IMR-90 (cell line): Measurements from ENCODE around the gene CXorf38. TPM values are rescaled to one million over a fixed set of nuclear protein-coding genes. Genes with fewer than 3 reads are reported as not detected.

Source experiments
- ATAC-seq: fragments of 200-7000 bp; cut with Tn5 transposase; 2 replicates; pipeline ENCODE4 v1.9.1; 2020; ENCODE audit warnings: low read depth, mild to moderate bottlenecking, moderate library complexity
- BruUV-seq: library from RNA; stranded (reverse); fragments of 400-500 nt; replicated peaks from 2 replicates; lab custom pipeline; 2021; lab: Mats Ljungman, UMichigan
- CTCF ChIA-PET: fragments of 300-600 bp; formaldehyde crosslinking; extraction: SDS; loops from one replicate; lab custom pipeline; 2021; ENCODE audit warnings: antibody characterized with exemption; lab: Yijun Ruan, JAX
- POLR2A ChIA-PET: fragments of 300-600 bp; sonication (Branson Sonifier 250); formaldehyde crosslinking; loops from one replicate; lab custom pipeline; 2022; ENCODE audit warnings: antibody characterized with exemption; ENCODE audit not compliant: unreplicated experiment; lab: Charles Lee
- DNase-seq: peaks from one replicate; pipeline ENCODE4 v3.0.0; 2013
- H2AFZ ChIP-seq: replicated peaks from 2 replicates; pipeline ENCODE3; 2013; ENCODE audit warnings: low read length, mild to moderate bottlenecking; ENCODE audit not compliant: poor library complexity
- H2AK5ac ChIP-seq: 2 replicates; pipeline ENCODE4 v1.6.1; 2013; ENCODE audit warnings: low read depth, low read length, inconsistent platforms
- H2AK9ac ChIP-seq: replicated peaks from 2 replicates; pipeline ENCODE3; 2013; ENCODE audit warnings: mild to moderate bottlenecking, low read depth, low read length, moderate library complexity; ENCODE audit not compliant: poor library complexity
- H2BK120ac ChIP-seq: 2 replicates; pipeline ENCODE4 v1.6.1; 2013; ENCODE audit warnings: low read depth, low read length, inconsistent platforms
- H2BK15ac ChIP-seq: 3 replicates; pipeline ENCODE4 v1.6.1; 2013; ENCODE audit warnings: low read depth, low read length, inconsistent platforms
- H2BK20ac ChIP-seq: 2 replicates; pipeline ENCODE4 v1.6.1; 2013; ENCODE audit warnings: low read depth, mild to moderate bottlenecking, inconsistent platforms, low read length, moderate library complexity
- H2BK5ac ChIP-seq: 2 replicates; pipeline ENCODE4 v1.6.1; 2013; ENCODE audit warnings: mild to moderate bottlenecking, low read depth, low read length, inconsistent platforms; ENCODE audit not compliant: poor library complexity, severe bottlenecking
- H3K14ac ChIP-seq: replicated peaks from 2 replicates; pipeline ENCODE4 v1.6.1; 2013; ENCODE audit warnings: low read depth, low read length, inconsistent platforms
- H3K18ac ChIP-seq: 2 replicates; pipeline ENCODE4 v1.6.1; 2013; ENCODE audit warnings: low read depth, low read length, control low read depth
- H3K23ac ChIP-seq: 2 replicates; pipeline ENCODE4 v1.6.1; 2013; ENCODE audit warnings: low read depth, low read length, inconsistent platforms
- H3K27ac ChIP-seq: 2 replicates; pipeline ENCODE4 v1.5.1; 2013; ENCODE audit warnings: mild to moderate bottlenecking, control low read depth, low read length; ENCODE audit not compliant: insufficient read depth
- H3K27me3 ChIP-seq: 2 replicates; pipeline ENCODE4 v1.6.1; 2013; ENCODE audit warnings: low read length; ENCODE audit not compliant: control insufficient read depth, insufficient read depth
- H3K36me3 ChIP-seq: 2 replicates; pipeline ENCODE4 v1.6.1; 2013; ENCODE audit warnings: low read length, mixed read lengths; ENCODE audit not compliant: control insufficient read depth, insufficient read depth
- H3K4ac ChIP-seq: 2 replicates; pipeline ENCODE4 v1.6.1; 2013; ENCODE audit warnings: low read depth, low read length, inconsistent platforms
- H3K4me1 ChIP-seq: 2 replicates; pipeline ENCODE4 v1.6.1; 2013; ENCODE audit warnings: low read length, mixed read lengths; ENCODE audit not compliant: control insufficient read depth, insufficient read depth
- H3K4me2 ChIP-seq: 2 replicates; pipeline ENCODE4 v1.6.1; 2013; ENCODE audit warnings: low read depth, mild to moderate bottlenecking, control low read depth, low read length, moderate library complexity
- H3K4me3 ChIP-seq: 2 replicates; pipeline ENCODE4 v1.5.1; 2013; ENCODE audit warnings: low read depth, mild to moderate bottlenecking, control low read depth, low read length, moderate library complexity; ENCODE audit not compliant: insufficient read depth
- H3K56ac ChIP-seq: 2 replicates; pipeline ENCODE4 v1.6.1; 2013; ENCODE audit warnings: low read length, inconsistent platforms; ENCODE audit not compliant: insufficient read depth; ENCODE audit errors: extremely low read depth
- H3K79me1 ChIP-seq, 2 experiments: 2 replicates each; pipeline ENCODE4 v1.6.1; 2013; ENCODE audit warnings: low read length in 2 of 2, inconsistent platforms in 1 of 2, low read depth in 1 of 2
- H3K9ac ChIP-seq: 2 replicates; pipeline ENCODE4 v1.6.1; 2013; ENCODE audit warnings: low read depth, low read length, control low read depth
- H3K9me1 ChIP-seq: 2 replicates; pipeline ENCODE4 v1.6.1; 2013; ENCODE audit warnings: low read length, inconsistent platforms; ENCODE audit not compliant: insufficient read depth
- H3K9me3 ChIP-seq: 2 replicates; pipeline ENCODE4 v1.6.1; 2013; ENCODE audit warnings: low read length; ENCODE audit not compliant: control insufficient read depth, insufficient read depth
- H4K20me1 ChIP-seq: 2 replicates; pipeline ENCODE4 v1.6.1; 2013; ENCODE audit warnings: low read length, inconsistent platforms; ENCODE audit not compliant: insufficient read depth
- H4K5ac ChIP-seq: 2 replicates; pipeline ENCODE4 v1.6.1; 2013; ENCODE audit warnings: mild to moderate bottlenecking, low read depth, low read length, control low read depth
- H4K8ac ChIP-seq, 2 experiments: 2 replicates each; pipeline ENCODE4 v1.6.1; 2013; ENCODE audit warnings: low read depth in 2 of 2, low read length in 2 of 2, control low read depth in 1 of 2, inconsistent platforms in 1 of 2
- H4K91ac ChIP-seq: 2 replicates; pipeline ENCODE4 v1.6.1; 2013; ENCODE audit warnings: low read depth, low read length, inconsistent platforms; ENCODE audit not compliant: insufficient read depth
- BHLHE40 ChIP-seq: fragments of 150-350 bp; IDR thresholded peaks from 2 replicates; pipeline ENCODE4 v1.6.1; 2016; ENCODE audit warnings: mild to moderate bottlenecking, low read depth, low read length
- CHD1 ChIP-seq: IDR thresholded peaks from 2 replicates; pipeline ENCODE4 v1.6.1; 2012; ENCODE audit warnings: low read depth, low read length, improper control_type of control experiment
- ELK1 ChIP-seq: fragments of 150-350 bp; IDR thresholded peaks from 2 replicates; pipeline ENCODE4 v1.6.1; 2016; ENCODE audit warnings: low read depth, mild to moderate bottlenecking, low read length, moderate library complexity, borderline replicate concordance
- MAFK ChIP-seq: IDR thresholded peaks from 2 replicates; pipeline ENCODE4 v1.6.1; 2012; ENCODE audit warnings: low read depth, low read length, improper control_type of control experiment
- MXI1 ChIP-seq: IDR thresholded peaks from 2 replicates; pipeline ENCODE4 v1.6.1; 2012; ENCODE audit warnings: low read depth, mild to moderate bottlenecking, low read length, moderate library complexity, borderline replicate concordance
- NFE2L2 ChIP-seq: fragments of 150-350 bp; IDR thresholded peaks from 2 replicates; pipeline ENCODE4 v1.6.1; 2016; ENCODE audit warnings: low read depth, mild to moderate bottlenecking, low read length
- RAD21 ChIP-seq: IDR thresholded peaks from 2 replicates; pipeline ENCODE4 v1.6.1; 2012; ENCODE audit warnings: low read length, improper control_type of control experiment
- RCOR1 ChIP-seq: IDR thresholded peaks from 2 replicates; pipeline ENCODE4 v1.6.1; 2012; ENCODE audit warnings: mild to moderate bottlenecking, low read length, improper control_type of control experiment; ENCODE audit not compliant: insufficient replicate concordance
- SMC3 ChIP-seq: fragments of 150-350 bp; IDR thresholded peaks from 2 replicates; pipeline ENCODE4 v1.6.1; 2016; ENCODE audit warnings: low read depth, mild to moderate bottlenecking, antibody characterized with exemption, low read length, moderate library complexity
- USF2 ChIP-seq: fragments of 150-350 bp; IDR thresholded peaks from 2 replicates; pipeline ENCODE4 v1.6.1; 2017; ENCODE audit warnings: mild to moderate bottlenecking, antibody characterized with exemption, low read length, low read depth
- WGBS, 2 experiments: methylation state at CpG; one replicate each; pipeline versions ENCODE4 v1.1.5 to v1.1.7; 2013; ENCODE audit warnings: missing lambda C conversion rate in 2 of 2; ENCODE audit not compliant: insufficient read length in 1 of 2; ENCODE audit errors: extremely low coverage in 2 of 2; 5-methylcytosine and 5-hydroxymethylcytosine counted together
- dilution Hi-C: fragments of 300-500 bp; cut with HindIII; formaldehyde crosslinking; loops from one replicate; pipeline ENCODE4 v1.14.3; 2018; ENCODE audit warnings: low sequenced_read_pairs; ENCODE audit not compliant: unreplicated experiment
- in situ Hi-C: fragments of 300-500 bp; cut with MboI; formaldehyde crosslinking; loops from 3 replicates; pipeline ENCODE4 v1.14.3; 2019; ENCODE audit warnings: low sequenced_read_pairs, inconsistent platforms, mixed read lengths
- intact Hi-C: fragments of 100-400 bp; cut with micrococcal nuclease; formaldehyde crosslinking; loops from 2 replicates; pipeline ENCODE4 v1.10.0; 2022
- polyA plus RNA-seq, 3 experiments: library from polyadenylated mRNA; depleted of rRNA; stranded (reverse); fragments of >200 nt; gene quantifications; 2 replicates each; pipeline ENCODE4 v1.2.3, GENCODE V29; 2012; ENCODE audit warnings: low replicate concordance in 1 of 3
- total RNA-seq: library from RNA; depleted of rRNA; stranded (reverse); fragments of >200 nt; gene quantifications from 2 replicates; pipeline ENCODE4 v1.2.3, GENCODE V29; 2012
- TF ChIP-seq, protein P1 (sequence below): conservative IDR thresholded peaks from 2 replicates; pipeline ENCODE4 v1.5.1; 2012; ENCODE audit warnings: mild to moderate bottlenecking, low read depth, low read length, improper control_type of control experiment

The CXorf38 gene
- total and polyA plus RNA-seq, 2 of the 4 experiments (the other 2 are of a cell fraction) = 7.0 to 9.9 TPM

DNA sequence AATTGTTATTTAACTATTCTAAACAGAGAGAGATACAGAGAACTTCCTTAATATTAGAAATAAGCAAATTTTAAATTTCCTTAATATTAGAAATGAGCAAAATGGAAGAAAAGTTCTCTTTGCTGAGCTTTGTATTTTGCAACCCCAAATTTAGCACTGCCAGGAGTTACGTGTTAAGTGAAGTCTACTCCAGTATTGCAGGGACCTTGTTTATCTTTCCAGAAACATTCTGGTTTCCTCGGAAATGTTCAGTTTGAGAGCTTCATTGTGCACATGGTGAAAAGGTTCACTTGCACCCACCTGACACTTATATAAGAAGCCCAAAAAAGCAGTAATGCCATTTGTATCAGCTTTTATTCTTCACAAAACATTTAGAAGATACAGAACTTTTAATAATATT is 6.2 kb upstream of the CXorf38 start:
- no peak overlapping the region for H2BK20ac ChIP-seq
- no peak overlapping the region for H4K8ac ChIP-seq
- no peak overlapping the region for H2AK5ac ChIP-seq
- BruUV-seq = no TSS peak
- no peak overlapping the region for H3K14ac ChIP-seq
- in situ Hi-C loops = loop anchor here (5.0 to 25.0 kb wide), 3 partner anchors 141 to 584 kb away; no protein-coding TSS in a partner anchor
- H3K4ac ChIP-seq = no peak overlapping the region
- no peak overlapping the region for H3K23ac ChIP-seq
- H4K5ac ChIP-seq = no peak overlapping the region
- H4K20me1 ChIP-seq = no peaks in the 10 kb centered on the region
- DNase-seq (no peak), ATAC-seq (no peak)
- dilution Hi-C loops = no loop called here
- no peaks in the 10 kb centered on the region for H3K4me1 ChIP-seq
- no peak for TF ChIP-seq BHLHE40
- TF ChIP-seq RAD21 = no peak
- no peak for TF ChIP-seq MAFK
- TF ChIP-seq, protein P1, sequence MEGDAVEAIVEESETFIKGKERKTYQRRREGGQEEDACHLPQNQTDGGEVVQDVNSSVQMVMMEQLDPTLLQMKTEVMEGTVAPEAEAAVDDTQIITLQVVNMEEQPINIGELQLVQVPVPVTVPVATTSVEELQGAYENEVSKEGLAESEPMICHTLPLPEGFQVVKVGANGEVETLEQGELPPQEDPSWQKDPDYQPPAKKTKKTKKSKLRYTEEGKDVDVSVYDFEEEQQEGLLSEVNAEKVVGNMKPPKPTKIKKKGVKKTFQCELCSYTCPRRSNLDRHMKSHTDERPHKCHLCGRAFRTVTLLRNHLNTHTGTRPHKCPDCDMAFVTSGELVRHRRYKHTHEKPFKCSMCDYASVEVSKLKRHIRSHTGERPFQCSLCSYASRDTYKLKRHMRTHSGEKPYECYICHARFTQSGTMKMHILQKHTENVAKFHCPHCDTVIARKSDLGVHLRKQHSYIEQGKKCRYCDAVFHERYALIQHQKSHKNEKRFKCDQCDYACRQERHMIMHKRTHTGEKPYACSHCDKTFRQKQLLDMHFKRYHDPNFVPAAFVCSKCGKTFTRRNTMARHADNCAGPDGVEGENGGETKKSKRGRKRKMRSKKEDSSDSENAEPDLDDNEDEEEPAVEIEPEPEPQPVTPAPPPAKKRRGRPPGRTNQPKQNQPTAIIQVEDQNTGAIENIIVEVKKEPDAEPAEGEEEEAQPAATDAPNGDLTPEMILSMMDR = no peak
- no peak for TF ChIP-seq SMC3
- TF ChIP-seq RCOR1 = no peak
- no peak for TF ChIP-seq MXI1
- no peak for TF ChIP-seq NFE2L2
- TF ChIP-seq ELK1 = no peak
- TF ChIP-seq CHD1 = no peak
- no peak for TF ChIP-seq USF2
- no CpG with 5 or more reads among the region's 2 CpGs for WGBS, 2 experiments
- H3K9me1 ChIP-seq = no peaks in the 10 kb centered on the region
- no peak overlapping the region for H3K4me2 ChIP-seq
- peaks cover 2% of the 10 kb centered on the region for H3K36me3 ChIP-seq
- H3K27me3 ChIP-seq = no peaks in the 10 kb centered on the region; the same call in 1 of the 2 replicates
- H2BK5ac ChIP-seq = no peak overlapping the region
- no peak overlapping the region for H3K27ac ChIP-seq
- H2AFZ ChIP-seq = no peak overlapping the region
- intact Hi-C loops = loop anchor here (5.0 kb wide), 2 partner anchors 274 to 599 kb away; no protein-coding TSS in a partner anchor
- H2BK15ac ChIP-seq = no peak overlapping the region
- POLR2A ChIA-PET = no interaction called here
- no peak overlapping the region for H3K9ac ChIP-seq
- H3K18ac ChIP-seq = no peak overlapping the region
- no peak overlapping the region for H4K91ac ChIP-seq
- CTCF ChIA-PET = interaction anchor here (1.0 kb wide), 1 partner anchor 141 kb away, joined by 4 read pairs; no protein-coding TSS in a partner anchor
- no peak overlapping the region for H2BK120ac ChIP-seq
- no peaks in the 10 kb centered on the region for H3K79me1 ChIP-seq
- H2AK9ac ChIP-seq = no peak overlapping the region
- no peak overlapping the region for H3K4me3 ChIP-seq
- no peak overlapping the region for H3K56ac ChIP-seq
- H3K9me3 ChIP-seq = no peaks in the 10 kb centered on the region
